ENCODE data around the gene PLA2R1.

DNA sequence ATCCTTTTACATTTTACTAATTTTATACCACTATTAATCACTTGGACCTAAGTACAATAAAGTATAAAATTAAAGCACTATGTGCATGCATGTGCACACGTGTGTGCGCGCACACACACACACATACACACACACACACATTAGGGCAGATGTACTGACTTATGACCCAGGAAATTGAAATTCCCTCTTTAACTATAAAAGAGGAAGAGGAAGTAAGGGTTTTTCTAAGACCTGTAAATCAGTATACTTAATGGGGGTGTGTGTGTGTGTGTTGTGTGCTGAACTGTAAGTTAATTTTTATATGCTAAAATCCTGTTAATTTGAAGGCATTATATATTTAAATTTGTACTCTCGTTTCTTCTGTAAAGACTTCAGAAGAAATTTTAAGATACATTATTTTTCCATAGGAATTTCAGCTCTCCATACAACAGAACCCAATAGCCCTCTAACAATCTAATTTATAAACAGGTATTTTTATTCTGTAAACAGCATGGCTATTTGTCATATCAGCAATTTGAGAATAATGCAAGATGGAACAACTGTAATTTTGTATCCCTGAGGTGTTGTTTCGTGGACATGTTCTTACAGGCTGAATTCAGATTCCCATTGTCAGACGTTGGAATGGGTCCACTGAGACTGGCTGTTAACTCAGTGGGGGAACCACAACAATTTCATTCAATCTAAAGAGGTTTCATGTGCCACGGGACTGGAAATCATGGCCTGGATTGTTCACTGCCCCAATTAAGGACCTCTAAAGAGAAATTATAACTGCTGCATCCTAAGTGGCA lies 90.9 kb downstream of the PLA2R1 start:
- TF ChIP-seq ZNF157 (tag by site-specific recombination; IDR thresholded peaks at IDR 0.05): no peak
- TF ChIP-seq, protein P1, sequence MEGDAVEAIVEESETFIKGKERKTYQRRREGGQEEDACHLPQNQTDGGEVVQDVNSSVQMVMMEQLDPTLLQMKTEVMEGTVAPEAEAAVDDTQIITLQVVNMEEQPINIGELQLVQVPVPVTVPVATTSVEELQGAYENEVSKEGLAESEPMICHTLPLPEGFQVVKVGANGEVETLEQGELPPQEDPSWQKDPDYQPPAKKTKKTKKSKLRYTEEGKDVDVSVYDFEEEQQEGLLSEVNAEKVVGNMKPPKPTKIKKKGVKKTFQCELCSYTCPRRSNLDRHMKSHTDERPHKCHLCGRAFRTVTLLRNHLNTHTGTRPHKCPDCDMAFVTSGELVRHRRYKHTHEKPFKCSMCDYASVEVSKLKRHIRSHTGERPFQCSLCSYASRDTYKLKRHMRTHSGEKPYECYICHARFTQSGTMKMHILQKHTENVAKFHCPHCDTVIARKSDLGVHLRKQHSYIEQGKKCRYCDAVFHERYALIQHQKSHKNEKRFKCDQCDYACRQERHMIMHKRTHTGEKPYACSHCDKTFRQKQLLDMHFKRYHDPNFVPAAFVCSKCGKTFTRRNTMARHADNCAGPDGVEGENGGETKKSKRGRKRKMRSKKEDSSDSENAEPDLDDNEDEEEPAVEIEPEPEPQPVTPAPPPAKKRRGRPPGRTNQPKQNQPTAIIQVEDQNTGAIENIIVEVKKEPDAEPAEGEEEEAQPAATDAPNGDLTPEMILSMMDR (tag by site-specific recombination; IDR thresholded peaks at IDR 0.05): no peak
- TF ChIP-seq, protein P2, sequence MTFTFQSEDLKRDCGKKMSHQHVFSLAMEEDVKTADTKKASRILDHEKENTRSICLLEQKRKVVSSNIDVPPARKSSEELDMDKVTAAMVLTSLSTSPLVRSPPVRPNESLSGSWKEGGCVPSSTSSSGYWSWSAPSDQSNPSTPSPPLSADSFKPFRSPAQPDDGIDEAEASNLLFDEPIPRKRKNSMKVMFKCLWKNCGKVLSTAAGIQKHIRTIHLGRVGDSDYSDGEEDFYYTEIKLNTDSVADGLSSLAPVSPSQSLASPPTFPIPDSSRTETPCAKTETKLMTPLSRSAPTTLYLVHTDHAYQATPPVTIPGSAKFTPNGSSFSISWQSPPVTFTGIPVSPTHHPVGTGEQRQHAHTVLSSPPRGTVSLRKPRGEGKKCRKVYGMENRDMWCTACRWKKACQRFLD (tag by site-specific recombination; IDR thresholded peaks at IDR 0.05): no peak
- TF ChIP-seq OSR2 (tag by site-specific recombination; IDR thresholded peaks at IDR 0.05): no peak
- TF ChIP-seq ZNF114 (tag by site-specific recombination; IDR thresholded peaks at IDR 0.05): no peak
